Loucy (cell line): ENCODE results near the gene SAE1.

ENCODE experiments used
- H2AFZ ChIP-seq: fragments of 200-600 bp; sonication (generic); 2 replicates; pipeline ENCODE4 v1.6.0; 2016; ENCODE audit warnings: antibody characterized with exemption, mild to moderate bottlenecking, low read length, moderate library complexity
- H3F3A ChIP-seq: fragments of 200-600 bp; 2 replicates; pipeline ENCODE4 v1.6.0; 2016; ENCODE audit warnings: antibody characterized with exemption, low read depth, mild to moderate bottlenecking
- H3K27me3 ChIP-seq: fragments of 200-600 bp; sonication (generic); 2 replicates; pipeline ENCODE4 v1.6.1; 2014; ENCODE audit warnings: low read length, mild to moderate bottlenecking; ENCODE audit not compliant: insufficient read depth, poor library complexity, severe bottlenecking
- H3K36me3 ChIP-seq: fragments of 200-600 bp; sonication (generic); 2 replicates; pipeline ENCODE4 v1.6.1; 2016; ENCODE audit warnings: low read length; ENCODE audit not compliant: insufficient read depth
- H3K4me1 ChIP-seq: fragments of 200-600 bp; sonication (generic); 2 replicates; pipeline ENCODE4 v1.5.1; 2014; ENCODE audit warnings: low read length, mild to moderate bottlenecking; ENCODE audit not compliant: insufficient read depth, poor library complexity, severe bottlenecking
- H3K4me2 ChIP-seq: fragments of 200-600 bp; sonication (generic); 2 replicates; pipeline ENCODE4 v1.6.0; 2014; ENCODE audit warnings: antibody characterized with exemption, low read length, low read depth, mild to moderate bottlenecking; ENCODE audit not compliant: poor library complexity, severe bottlenecking
- H3K4me3 ChIP-seq: fragments of 200-600 bp; sonication (generic); 2 replicates; pipeline ENCODE4 v1.5.1; 2014; ENCODE audit warnings: low read length, mild to moderate bottlenecking, mixed read lengths; ENCODE audit not compliant: poor library complexity, severe bottlenecking
- H3K79me2 ChIP-seq: fragments of 200-600 bp; sonication (generic); 2 replicates; pipeline ENCODE4 v1.6.1; 2014; ENCODE audit warnings: low read length; ENCODE audit not compliant: insufficient read depth
- H3K9ac ChIP-seq: fragments of 200-600 bp; sonication (generic); 2 replicates; pipeline ENCODE4 v1.6.0; 2014; ENCODE audit warnings: mild to moderate bottlenecking, low read depth, low read length, moderate library complexity; ENCODE audit not compliant: poor library complexity, severe bottlenecking
- H3K9me2 ChIP-seq: fragments of 200-600 bp; sonication (generic); replicated peaks from 2 replicates; pipeline ENCODE4 v1.6.1; 2016; ENCODE audit warnings: low read depth, low read length, mixed read lengths
- H3K9me3 ChIP-seq: fragments of 200-600 bp; sonication (generic); 2 replicates; pipeline ENCODE4 v1.6.1; 2014; ENCODE audit warnings: mild to moderate bottlenecking, antibody characterized with exemption, low read length, low read depth; ENCODE audit not compliant: insufficient read depth
- H4K20me1 ChIP-seq: fragments of 200-600 bp; sonication (generic); 2 replicates; pipeline ENCODE4 v1.6.0; 2014; ENCODE audit warnings: antibody characterized with exemption, low read length, mild to moderate bottlenecking; ENCODE audit not compliant: insufficient read depth, poor library complexity, severe bottlenecking
- EZH2phosphoT487 ChIP-seq: fragments of 200-600 bp; IDR thresholded peaks from 2 replicates; pipeline ENCODE4 v1.6.1; 2018; ENCODE audit warnings: antibody characterized with exemption, mild to moderate bottlenecking, moderate library complexity, borderline replicate concordance
- TF ChIP-seq, protein P1 (sequence below): fragments of 200-600 bp; sonication (generic); conservative IDR thresholded peaks from 2 replicates; pipeline ENCODE4 v1.5.1; 2014; ENCODE audit warnings: mild to moderate bottlenecking, antibody characterized with exemption, low read length

The SAE1 gene

GRCh38 chr19:47095476-47096099 lies 35.0 kb upstream of the SAE1 start:
- no peaks in the 10 kb centered on the region for H3K27me3 ChIP-seq
- peaks cover 29% of the 10 kb centered on the region for H3K36me3 ChIP-seq
- peaks cover 29% of the 10 kb centered on the region for H3K4me1 ChIP-seq
- no peaks in the 10 kb centered on the region for H3K9me3 ChIP-seq
- H2AFZ ChIP-seq, result no peak overlapping the region
- no peaks in the 10 kb centered on the region for H3K9me2 ChIP-seq
- peaks cover 7% of the 10 kb centered on the region for H4K20me1 ChIP-seq
- H3K79me2 ChIP-seq, result peaks cover 59% of the 10 kb centered on the region
- peaks cover 5% of the 10 kb centered on the region; the same call in 1 of the 2 replicates for H3F3A ChIP-seq
- no peak for TF ChIP-seq EZH2phosphoT487
- TF ChIP-seq, protein P1, sequence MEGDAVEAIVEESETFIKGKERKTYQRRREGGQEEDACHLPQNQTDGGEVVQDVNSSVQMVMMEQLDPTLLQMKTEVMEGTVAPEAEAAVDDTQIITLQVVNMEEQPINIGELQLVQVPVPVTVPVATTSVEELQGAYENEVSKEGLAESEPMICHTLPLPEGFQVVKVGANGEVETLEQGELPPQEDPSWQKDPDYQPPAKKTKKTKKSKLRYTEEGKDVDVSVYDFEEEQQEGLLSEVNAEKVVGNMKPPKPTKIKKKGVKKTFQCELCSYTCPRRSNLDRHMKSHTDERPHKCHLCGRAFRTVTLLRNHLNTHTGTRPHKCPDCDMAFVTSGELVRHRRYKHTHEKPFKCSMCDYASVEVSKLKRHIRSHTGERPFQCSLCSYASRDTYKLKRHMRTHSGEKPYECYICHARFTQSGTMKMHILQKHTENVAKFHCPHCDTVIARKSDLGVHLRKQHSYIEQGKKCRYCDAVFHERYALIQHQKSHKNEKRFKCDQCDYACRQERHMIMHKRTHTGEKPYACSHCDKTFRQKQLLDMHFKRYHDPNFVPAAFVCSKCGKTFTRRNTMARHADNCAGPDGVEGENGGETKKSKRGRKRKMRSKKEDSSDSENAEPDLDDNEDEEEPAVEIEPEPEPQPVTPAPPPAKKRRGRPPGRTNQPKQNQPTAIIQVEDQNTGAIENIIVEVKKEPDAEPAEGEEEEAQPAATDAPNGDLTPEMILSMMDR, result no peak
- peak overlapping the region; percentile 68 for H3K4me2 ChIP-seq
- peak overlapping the region; percentile 36 for H3K4me3 ChIP-seq
- H3K9ac ChIP-seq, result peak overlapping the region; percentile 62

GRCh38 chr19:47096100-47096704 lies 34.4 kb upstream of the SAE1 start:
- Histone ChIP-seq H3K9me2 (no peaks in the 10 kb centered on the region), H3F3A (peaks cover 5% of the 10 kb centered on the region; the same call in 1 of the 2 replicates), H3K9me3 (no peaks in the 10 kb centered on the region), H3K27me3 (no peaks in the 10 kb centered on the region), H3K4me3 (no peak overlapping the region), H3K4me1 (peaks cover 29% of the 10 kb centered on the region), H3K79me2 (peaks cover 65% of the 10 kb centered on the region), H3K4me2 (peak overlapping the region; percentile 68), H3K36me3 (peaks cover 23% of the 10 kb centered on the region), H2AFZ (no peak overlapping the region), H3K9ac (peak overlapping the region; percentile 62), H4K20me1 (peaks cover 7% of the 10 kb centered on the region)
- no peak for TF ChIP-seq EZH2phosphoT487
- TF ChIP-seq, protein P1, result no peak

- H3K9ac ChIP-seq, result peak overlapping the region; percentile 62
- no peak overlapping the region for H2AFZ ChIP-seq
- H3K27me3 ChIP-seq, result no peaks in the 10 kb centered on the region
- no peak overlapping the region for H3K4me2 ChIP-seq
- peaks cover 29% of the 10 kb centered on the region for H3K4me1 ChIP-seq
- peaks cover 7% of the 10 kb centered on the region for H4K20me1 ChIP-seq
- no peak for TF ChIP-seq EZH2phosphoT487
- TF ChIP-seq, protein P1, result no peak
- peaks cover 22% of the 10 kb centered on the region for H3K36me3 ChIP-seq
- no peaks in the 10 kb centered on the region for H3K9me3 ChIP-seq
- H3K4me3 ChIP-seq, result no peak overlapping the region
- H3K79me2 ChIP-seq, result peaks cover 66% of the 10 kb centered on the region
- H3K9me2 ChIP-seq, result no peaks in the 10 kb centered on the region
- peaks cover 5% of the 10 kb centered on the region; the same call in 1 of the 2 replicates for H3F3A ChIP-seq
These were observed 33.9 kb upstream of the SAE1 start for GRCh38 chr19:47096721-47097120.
